ENCODE measurements around the gene GASK1A.
A peak's percentile ranks its signal among the peaks of the same experiment; 100 is the strongest.

GASK1A gene

DNA sequence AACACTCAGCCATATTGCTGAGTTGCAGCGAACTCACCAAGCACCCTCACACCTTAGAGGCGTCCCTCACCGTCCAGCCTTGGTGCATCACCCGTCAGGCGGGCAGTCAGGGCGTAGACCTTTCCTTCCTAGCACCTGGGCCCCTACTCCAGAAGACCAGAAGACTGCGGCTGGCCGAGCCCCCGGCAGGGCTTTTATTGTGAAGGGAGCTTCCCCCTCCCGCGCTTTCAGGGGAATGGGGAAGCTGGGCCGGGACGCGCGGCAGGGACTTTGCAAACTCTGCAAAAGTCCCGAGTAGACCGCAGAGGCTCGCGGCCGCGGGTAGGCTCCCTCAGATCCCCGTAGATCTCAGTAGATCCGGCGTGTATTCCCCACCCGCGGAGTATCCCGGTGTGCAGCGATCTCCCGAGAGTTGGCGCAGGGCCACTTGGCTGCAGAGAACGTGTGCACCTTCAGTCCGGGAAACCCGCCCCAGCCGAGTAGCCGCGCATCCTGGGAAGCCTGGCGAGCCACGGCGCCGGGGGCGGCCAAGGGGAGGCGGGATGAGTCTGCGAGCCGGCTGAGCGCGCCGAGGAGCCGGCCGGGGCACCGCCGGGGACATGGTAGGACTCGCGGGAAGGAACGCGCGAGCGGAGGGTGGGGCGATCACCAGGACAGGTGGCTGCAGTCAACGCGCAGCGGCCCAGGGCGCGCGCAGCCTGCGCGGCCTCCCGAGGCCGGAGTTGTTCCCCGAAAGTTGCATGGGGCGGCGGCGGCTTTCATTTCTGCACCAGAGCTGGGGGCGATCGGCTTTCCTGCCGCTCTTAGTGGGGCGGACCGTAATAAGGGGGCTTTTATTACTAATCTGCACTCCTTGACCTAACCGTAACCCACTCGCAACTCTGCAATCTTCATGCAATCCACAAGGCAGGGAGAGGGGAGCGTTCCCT is at the start of gene GASK1A:
Gene GASK1A, plus strand, starts transcription at position 268 of the 929 bp plus-strand sequence. Its CDS starts 332 bp downstream, at position 600.
- Mint-ChIP-seq H3K4me1 (peaks cover 9% of the 10 kb centered on the region), H3K4me3 (peak within 1 kb of the TSS; percentile 79 to 86 (median 79))

DNA sequence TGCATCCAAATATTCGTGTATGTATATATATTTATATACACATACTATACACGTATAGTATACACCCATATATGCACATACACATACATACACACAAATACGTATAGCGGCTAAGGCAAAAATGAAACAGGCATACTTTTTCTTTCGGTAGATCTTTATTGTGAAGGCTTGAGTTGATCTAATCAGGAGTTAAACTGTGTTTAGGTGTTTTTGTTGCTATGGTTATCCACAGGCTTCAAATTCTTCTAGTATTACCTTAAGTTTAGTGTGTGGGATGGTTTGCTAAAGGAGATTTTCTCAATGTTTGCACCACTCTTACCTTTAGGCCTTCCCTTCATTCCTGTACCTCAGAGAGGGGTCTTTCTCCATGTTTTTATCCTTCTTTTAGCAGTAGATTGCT is 45.0 kb upstream of the GASK1A start:
- H3K27ac Mint-ChIP-seq: no peak overlapping the region
- H3K9me3 Mint-ChIP-seq: no peaks in the 10 kb centered on the region
- H3K4me1 Mint-ChIP-seq: no peaks in the 10 kb centered on the region
- no peak overlapping the region for H3K4me3 Mint-ChIP-seq
- peaks cover 4% of the 10 kb centered on the region for H3K27me3 Mint-ChIP-seq (ENCODE audit: low read depth)
- TF ChIP-seq, protein P1, sequence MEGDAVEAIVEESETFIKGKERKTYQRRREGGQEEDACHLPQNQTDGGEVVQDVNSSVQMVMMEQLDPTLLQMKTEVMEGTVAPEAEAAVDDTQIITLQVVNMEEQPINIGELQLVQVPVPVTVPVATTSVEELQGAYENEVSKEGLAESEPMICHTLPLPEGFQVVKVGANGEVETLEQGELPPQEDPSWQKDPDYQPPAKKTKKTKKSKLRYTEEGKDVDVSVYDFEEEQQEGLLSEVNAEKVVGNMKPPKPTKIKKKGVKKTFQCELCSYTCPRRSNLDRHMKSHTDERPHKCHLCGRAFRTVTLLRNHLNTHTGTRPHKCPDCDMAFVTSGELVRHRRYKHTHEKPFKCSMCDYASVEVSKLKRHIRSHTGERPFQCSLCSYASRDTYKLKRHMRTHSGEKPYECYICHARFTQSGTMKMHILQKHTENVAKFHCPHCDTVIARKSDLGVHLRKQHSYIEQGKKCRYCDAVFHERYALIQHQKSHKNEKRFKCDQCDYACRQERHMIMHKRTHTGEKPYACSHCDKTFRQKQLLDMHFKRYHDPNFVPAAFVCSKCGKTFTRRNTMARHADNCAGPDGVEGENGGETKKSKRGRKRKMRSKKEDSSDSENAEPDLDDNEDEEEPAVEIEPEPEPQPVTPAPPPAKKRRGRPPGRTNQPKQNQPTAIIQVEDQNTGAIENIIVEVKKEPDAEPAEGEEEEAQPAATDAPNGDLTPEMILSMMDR (IDR thresholded peaks at IDR 0.05; ENCODE audit: unreplicated experiment in 3 of 3): no peak
- H3K36me3 Mint-ChIP-seq (ENCODE audit: low read depth): no peaks in the 10 kb centered on the region

More for the DNA sequence above, at the start of gene GASK1A:
- peaks cover 9% of the 10 kb centered on the region for H3K36me3 Mint-ChIP-seq (ENCODE audit: low read depth)
- H3K27me3 Mint-ChIP-seq (ENCODE audit: low read depth): peaks cover 95% of the 10 kb centered on the region
- TF ChIP-seq, protein P1 (IDR thresholded peaks at IDR 0.05; ENCODE audit: unreplicated experiment in 3 of 3): no peak
- peaks cover 31% of the 10 kb centered on the region for H3K9me3 Mint-ChIP-seq
- peak within 1 kb of the TSS in 1 of 3 experiments; percentile 14 for H3K27ac Mint-ChIP-seq

DNA sequence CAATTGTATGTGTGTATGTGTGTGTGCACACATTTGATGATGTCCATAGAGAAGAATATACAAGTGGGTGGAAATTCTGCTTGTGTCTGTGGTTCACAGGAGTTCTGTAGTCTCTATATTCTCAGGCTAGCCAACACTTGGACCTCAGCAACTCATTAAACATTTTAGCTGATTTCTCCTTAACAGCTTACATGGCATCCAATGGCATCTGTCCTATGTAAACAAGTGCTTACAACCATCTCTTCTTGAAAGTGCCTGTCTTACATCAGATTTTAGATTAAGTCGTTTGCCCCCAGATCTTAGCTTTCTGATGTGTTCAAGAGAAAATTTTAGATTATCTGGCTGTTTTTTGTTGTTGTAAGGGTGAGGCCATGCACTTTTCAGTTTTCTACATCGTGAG is 44.2 kb upstream of the GASK1A start:
- Mint-ChIP-seq H3K27ac (no peak overlapping the region), H3K4me3 (no peak overlapping the region), H3K9me3 (no peaks in the 10 kb centered on the region), H3K27me3 (ENCODE audit: low read depth) (peaks cover 4% of the 10 kb centered on the region), H3K4me1 (no peaks in the 10 kb centered on the region), H3K36me3 (ENCODE audit: low read depth) (no peaks in the 10 kb centered on the region)
- TF ChIP-seq, protein P1 (IDR thresholded peaks at IDR 0.05; ENCODE audit: unreplicated experiment in 3 of 3): no peak

DNA sequence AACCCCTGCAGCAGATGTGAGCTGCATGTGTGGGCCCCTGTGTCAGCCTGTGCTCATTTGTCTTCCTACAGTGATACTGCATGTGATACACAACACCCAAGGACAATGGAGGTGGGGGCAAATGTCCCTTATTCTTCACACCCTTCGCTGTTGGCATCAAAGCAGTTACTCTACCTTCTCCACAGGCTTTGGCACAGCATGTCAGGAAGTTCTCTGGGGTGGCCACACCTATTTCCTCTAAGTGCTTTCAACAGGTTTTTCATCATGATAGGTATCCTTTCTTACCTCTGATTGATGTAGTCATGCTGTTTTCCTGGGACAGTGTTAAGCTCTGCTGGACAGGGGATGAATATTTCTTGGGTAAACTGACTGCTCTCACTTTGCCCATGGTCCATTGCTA is 43.6 kb upstream of the GASK1A start:
- H3K9me3 Mint-ChIP-seq: no peaks in the 10 kb centered on the region
- no peak overlapping the region for H3K27ac Mint-ChIP-seq
- no peaks in the 10 kb centered on the region for H3K36me3 Mint-ChIP-seq (ENCODE audit: low read depth)
- peaks cover 4% of the 10 kb centered on the region for H3K27me3 Mint-ChIP-seq (ENCODE audit: low read depth)
- H3K4me3 Mint-ChIP-seq: no peak overlapping the region
- H3K4me1 Mint-ChIP-seq: no peaks in the 10 kb centered on the region
- TF ChIP-seq, protein P1 (IDR thresholded peaks at IDR 0.05; ENCODE audit: unreplicated experiment in 3 of 3): no peak

DNA sequence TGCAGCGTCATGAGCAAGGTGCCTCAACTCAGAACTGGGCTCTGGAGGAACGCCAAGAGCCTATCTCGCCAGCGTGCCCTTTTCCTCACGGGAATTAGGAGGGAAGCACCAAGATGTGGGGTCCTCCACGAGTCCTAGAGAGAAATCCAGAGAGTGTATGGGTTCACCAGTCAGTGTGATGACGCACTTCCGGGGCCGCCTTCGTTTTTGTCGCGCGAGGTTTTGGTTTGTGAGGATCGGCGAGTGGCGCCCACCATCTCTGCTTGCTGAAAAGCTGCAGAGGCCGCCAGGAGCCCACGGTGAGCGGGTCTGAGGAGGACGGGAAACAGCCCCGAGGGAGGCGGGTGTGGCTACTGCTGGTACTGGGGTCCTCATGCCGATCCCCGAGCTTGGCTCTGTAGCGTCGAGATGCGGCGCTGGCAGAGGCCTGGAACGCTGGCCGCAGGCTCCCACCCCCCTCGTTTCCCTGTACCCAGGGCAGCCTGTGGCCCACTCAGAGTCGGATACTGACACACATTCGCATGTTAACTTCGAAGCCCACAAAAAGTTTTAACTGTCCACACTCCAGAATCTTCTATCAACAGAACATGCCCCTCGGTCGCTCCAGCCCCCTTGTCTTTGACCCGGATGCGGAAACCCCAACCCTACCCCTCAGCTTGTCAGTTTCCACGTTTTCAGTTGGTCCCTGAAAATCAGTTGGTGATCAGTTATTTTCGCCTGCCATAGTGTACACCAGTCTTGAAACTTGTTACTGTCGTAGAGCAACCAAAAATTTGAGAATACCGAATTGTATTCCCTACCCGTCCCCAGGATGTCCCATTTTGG is 42.7 kb upstream of the GASK1A start:
- Mint-ChIP-seq H3K4me3 (no peak overlapping the region), H3K9me3 (no peaks in the 10 kb centered on the region), H3K27ac (no peak overlapping the region), H3K36me3 (ENCODE audit: low read depth) (no peaks in the 10 kb centered on the region), H3K27me3 (ENCODE audit: low read depth) (peaks cover 4% of the 10 kb centered on the region), H3K4me1 (no peaks in the 10 kb centered on the region)
- TF ChIP-seq, protein P1 (IDR thresholded peaks at IDR 0.05; ENCODE audit: unreplicated experiment in 3 of 3): no peak
